Erythroblast (primary cell): ENCODE measurements around the gene HEMGN.

Experiments
- GATA1 ChIP-seq: IDR thresholded peaks from 2 replicates; pipeline ENCODE4 v1.6.1; 2011; ENCODE audit warnings: low read depth, mild to moderate bottlenecking, control low read depth, low read length, moderate library complexity
- POLR2A ChIP-seq: IDR thresholded peaks from 2 replicates; pipeline ENCODE4 v1.6.1; 2011; ENCODE audit warnings: mild to moderate bottlenecking, low read length

- no peak for TF ChIP-seq POLR2A
- no peak for TF ChIP-seq GATA1
Observed at GRCh38 chr9:97907632-97908031, 30.3 kb downstream of the HEMGN start.
